ENCODE data around the gene ZNF341.

The ZNF341 gene

DNA sequence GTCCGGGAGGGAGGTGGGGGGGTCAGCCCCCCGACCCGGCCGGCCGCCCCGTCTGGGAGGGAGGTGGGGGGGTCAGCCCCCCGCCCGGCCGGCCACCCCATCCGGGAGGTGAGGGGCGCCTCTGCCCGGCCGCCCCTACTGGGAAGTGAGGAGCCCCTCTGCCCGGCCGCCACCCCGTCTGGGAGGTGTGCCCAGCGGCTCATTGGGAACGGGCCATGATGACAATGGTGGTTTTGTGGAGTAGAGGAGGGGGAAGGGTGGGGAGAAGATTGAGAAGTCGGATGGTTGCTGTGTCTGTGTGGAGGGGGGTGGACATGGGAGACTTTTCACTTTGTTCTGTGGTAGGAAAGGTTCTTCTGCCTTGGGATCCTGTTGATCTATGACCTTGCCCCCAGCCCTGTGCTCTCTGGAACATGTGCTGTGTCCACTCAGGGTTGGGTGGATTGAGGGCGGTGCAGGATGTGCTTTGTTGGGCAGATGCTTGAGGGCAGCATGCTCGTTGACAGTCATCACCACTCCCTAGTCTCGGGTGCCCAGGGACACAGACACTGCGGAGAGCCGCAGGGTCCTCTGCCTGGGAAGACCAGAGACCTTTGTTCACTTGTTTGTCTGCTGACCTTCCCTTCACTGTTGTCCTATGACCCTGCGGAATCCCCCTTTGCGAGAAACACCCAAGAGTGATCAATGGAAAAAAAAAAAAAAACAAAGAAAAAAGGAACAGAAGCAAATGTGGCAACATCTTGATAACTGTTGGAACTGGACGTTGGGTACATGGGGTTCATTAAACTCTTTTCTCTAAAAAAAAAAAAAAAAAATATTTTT, 30.0 kb upstream of the ZNF341 start:
- H3K9me3 ChIP-seq = no peaks in the 10 kb centered on the region
- H3K4me3 ChIP-seq (ENCODE audit: low read depth in 1 of 2, low read length in 1 of 2) = no peak overlapping the region

DNA sequence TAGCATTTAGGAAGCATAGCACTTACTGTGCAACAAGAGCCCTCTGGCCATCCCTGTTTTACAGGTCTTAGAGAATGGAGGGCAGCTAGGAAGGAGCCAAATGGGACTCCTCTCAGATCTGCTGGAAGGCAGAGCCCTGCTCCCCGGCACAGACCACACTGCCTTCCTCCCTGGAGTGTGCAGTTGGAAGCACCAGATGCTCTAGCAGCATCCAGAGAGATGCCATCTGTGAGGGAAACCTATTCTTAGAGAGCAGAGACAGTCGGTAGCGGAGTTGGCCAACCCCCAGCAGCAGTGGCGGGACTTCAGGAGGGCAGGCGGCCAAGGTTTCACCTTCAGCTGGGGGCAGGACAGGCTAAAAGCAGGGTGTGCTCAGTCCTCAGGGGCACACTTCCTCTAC, 28.9 kb upstream of the ZNF341 start:
- H3K9me3 ChIP-seq = no peaks in the 10 kb centered on the region
- H3K36me3 ChIP-seq = peaks cover 30% of the 10 kb centered on the region
- no peaks in the 10 kb centered on the region for H3K4me1 ChIP-seq (ENCODE audit: control insufficient read depth in 1 of 2, insufficient read depth in 1 of 2, low read depth in 1 of 2, low read length in 1 of 2)
- no peaks in the 10 kb centered on the region for H3K27me3 ChIP-seq
- H3K4me3 ChIP-seq (ENCODE audit: low read depth in 1 of 2, low read length in 1 of 2) = no peak overlapping the region
- TF ChIP-seq, protein P1, sequence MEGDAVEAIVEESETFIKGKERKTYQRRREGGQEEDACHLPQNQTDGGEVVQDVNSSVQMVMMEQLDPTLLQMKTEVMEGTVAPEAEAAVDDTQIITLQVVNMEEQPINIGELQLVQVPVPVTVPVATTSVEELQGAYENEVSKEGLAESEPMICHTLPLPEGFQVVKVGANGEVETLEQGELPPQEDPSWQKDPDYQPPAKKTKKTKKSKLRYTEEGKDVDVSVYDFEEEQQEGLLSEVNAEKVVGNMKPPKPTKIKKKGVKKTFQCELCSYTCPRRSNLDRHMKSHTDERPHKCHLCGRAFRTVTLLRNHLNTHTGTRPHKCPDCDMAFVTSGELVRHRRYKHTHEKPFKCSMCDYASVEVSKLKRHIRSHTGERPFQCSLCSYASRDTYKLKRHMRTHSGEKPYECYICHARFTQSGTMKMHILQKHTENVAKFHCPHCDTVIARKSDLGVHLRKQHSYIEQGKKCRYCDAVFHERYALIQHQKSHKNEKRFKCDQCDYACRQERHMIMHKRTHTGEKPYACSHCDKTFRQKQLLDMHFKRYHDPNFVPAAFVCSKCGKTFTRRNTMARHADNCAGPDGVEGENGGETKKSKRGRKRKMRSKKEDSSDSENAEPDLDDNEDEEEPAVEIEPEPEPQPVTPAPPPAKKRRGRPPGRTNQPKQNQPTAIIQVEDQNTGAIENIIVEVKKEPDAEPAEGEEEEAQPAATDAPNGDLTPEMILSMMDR (IDR thresholded peaks at IDR 0.05) = no peak
- no peak overlapping the region for H3K27ac ChIP-seq

More for the DNA sequence above, 30.0 kb upstream of the ZNF341 start:
- no peaks in the 10 kb centered on the region for H3K27me3 ChIP-seq
- H3K36me3 ChIP-seq = peaks cover 20% of the 10 kb centered on the region
- no peaks in the 10 kb centered on the region for H3K4me1 ChIP-seq (ENCODE audit: control insufficient read depth in 1 of 2, insufficient read depth in 1 of 2, low read depth in 1 of 2, low read length in 1 of 2)
- no peak overlapping the region for H3K27ac ChIP-seq
- TF ChIP-seq, protein P1 (IDR thresholded peaks at IDR 0.05) = no peak

DNA sequence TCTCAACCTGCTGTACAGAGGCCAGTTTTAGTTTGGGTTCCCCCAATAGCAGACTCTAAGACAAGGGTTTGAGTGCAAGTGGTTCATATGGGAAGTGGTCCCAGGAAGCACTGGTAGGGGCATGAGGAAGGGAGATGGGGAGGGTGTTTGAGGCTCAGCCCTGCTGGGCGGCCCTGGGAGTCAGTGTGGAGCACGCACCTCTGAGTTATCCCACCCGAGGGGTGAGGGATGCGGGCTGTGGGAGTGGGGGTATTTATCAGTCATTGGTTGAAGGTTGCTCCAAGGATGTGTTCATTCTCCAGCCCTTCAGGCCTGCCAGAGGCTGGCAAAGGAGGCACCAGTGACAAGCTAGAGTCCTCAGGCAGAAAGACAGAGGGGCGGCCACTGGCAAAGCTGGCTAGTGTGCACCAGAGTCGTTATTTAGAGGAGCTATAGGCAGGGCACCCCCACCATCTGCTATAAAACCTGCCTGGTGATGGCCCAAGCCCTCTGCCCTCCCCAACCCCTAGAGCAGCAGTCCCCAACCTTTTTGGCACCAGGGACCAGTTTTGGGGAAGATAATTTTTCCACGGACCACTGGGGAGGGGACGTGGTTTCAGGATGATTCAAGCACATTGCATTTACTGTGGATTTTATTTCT, 28.2 kb upstream of the ZNF341 start:
- peaks cover 30% of the 10 kb centered on the region for H3K36me3 ChIP-seq
- no peaks in the 10 kb centered on the region for H3K4me1 ChIP-seq (ENCODE audit: control insufficient read depth in 1 of 2, insufficient read depth in 1 of 2, low read depth in 1 of 2, low read length in 1 of 2)
- no peak overlapping the region for H3K27ac ChIP-seq
- no peak overlapping the region for H3K4me3 ChIP-seq (ENCODE audit: low read depth in 1 of 2, low read length in 1 of 2)
- no peaks in the 10 kb centered on the region for H3K27me3 ChIP-seq
- no peaks in the 10 kb centered on the region for H3K9me3 ChIP-seq
- TF ChIP-seq, protein P1 (IDR thresholded peaks at IDR 0.05) = no peak

DNA sequence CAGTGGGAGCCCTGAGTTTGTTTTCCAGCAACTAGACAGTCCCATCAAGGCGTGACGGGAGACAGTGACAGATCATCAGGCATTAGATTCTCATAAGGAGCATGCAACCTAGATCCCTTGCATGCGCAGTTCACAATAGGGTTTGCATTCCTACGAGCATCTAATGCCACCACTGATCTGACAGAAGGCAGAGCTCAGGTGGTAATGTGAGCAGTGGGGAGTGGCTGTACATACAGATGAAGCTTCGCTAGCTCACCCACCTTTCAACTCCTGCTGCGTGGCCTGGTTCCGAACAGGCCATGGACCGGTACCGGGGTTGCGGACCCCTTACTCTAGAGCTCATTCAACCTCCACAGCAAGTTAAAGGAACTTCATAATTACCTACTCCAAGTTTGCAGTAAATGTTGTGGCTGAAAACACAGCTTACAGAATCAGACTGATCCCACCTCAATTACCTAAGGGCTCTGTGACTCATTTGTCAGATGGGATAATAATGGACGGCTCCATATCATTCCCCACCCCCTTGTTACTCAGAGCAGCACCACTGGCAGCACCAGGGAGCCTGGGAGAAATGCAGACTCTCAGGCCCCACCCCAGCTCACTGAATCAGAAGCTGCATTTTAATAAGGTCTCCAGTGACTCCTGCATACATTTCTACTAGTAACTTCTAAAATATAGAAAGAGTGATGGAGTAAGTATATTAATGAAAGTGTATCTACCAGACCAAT, 27.4 kb upstream of the ZNF341 start:
- H3K27ac ChIP-seq = no peak overlapping the region
- no peak overlapping the region for H3K4me3 ChIP-seq (ENCODE audit: low read depth in 1 of 2, low read length in 1 of 2)
- peaks cover 30% of the 10 kb centered on the region for H3K36me3 ChIP-seq
- no peaks in the 10 kb centered on the region for H3K9me3 ChIP-seq
- TF ChIP-seq, protein P1 (IDR thresholded peaks at IDR 0.05) = no peak
- no peaks in the 10 kb centered on the region for H3K4me1 ChIP-seq (ENCODE audit: control insufficient read depth in 1 of 2, insufficient read depth in 1 of 2, low read depth in 1 of 2, low read length in 1 of 2)
- H3K27me3 ChIP-seq = no peaks in the 10 kb centered on the region

DNA sequence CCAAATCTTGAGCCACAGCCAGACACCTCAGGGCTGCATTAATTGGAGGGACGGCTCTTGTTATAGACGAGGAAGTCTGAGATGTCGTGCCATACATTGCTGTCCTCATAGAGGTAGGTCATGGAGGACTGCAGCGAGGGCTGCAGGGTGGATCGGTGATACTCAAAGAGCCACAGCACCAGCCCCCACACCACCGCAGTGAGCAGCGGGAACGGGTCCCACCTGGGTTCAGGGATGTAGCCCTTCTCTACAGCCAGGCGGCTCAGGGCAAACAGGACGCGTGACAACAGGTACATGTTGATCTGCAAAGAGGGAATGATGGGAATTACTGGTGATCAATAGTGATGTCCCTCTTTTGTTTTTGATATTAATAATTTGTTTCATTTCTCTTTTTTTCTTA, 24.1 kb upstream of the ZNF341 start:
- Histone ChIP-seq H3K9me3 (no peaks in the 10 kb centered on the region), H3K27ac (no peak overlapping the region), H3K27me3 (no peaks in the 10 kb centered on the region), H3K4me1 (ENCODE audit: control insufficient read depth in 1 of 2, insufficient read depth in 1 of 2, low read depth in 1 of 2, low read length in 1 of 2) (no peaks in the 10 kb centered on the region), H3K36me3 (peaks cover 48% of the 10 kb centered on the region), H3K4me3 (ENCODE audit: low read depth in 1 of 2, low read length in 1 of 2) (no peak overlapping the region)
- TF ChIP-seq, protein P1 (IDR thresholded peaks at IDR 0.05) = no peak

Measured in neutrophil (primary cell).